Measurements from ENCODE around the gene GRM8.

The GRM8 gene

GRCh38 chr7:127029823-127030222 lies 222.9 kb downstream of the GRM8 start:
- no peak overlapping the region for H3K4me3 ChIP-seq (ENCODE audit: low read depth, low read length)
- CTCF ChIA-PET, result no interaction called here
- POLR2A ChIA-PET, result no interaction called here
- DNase-seq (ENCODE audit: low read depth, low spot score), result no peak
- TF ChIP-seq, protein P1, sequence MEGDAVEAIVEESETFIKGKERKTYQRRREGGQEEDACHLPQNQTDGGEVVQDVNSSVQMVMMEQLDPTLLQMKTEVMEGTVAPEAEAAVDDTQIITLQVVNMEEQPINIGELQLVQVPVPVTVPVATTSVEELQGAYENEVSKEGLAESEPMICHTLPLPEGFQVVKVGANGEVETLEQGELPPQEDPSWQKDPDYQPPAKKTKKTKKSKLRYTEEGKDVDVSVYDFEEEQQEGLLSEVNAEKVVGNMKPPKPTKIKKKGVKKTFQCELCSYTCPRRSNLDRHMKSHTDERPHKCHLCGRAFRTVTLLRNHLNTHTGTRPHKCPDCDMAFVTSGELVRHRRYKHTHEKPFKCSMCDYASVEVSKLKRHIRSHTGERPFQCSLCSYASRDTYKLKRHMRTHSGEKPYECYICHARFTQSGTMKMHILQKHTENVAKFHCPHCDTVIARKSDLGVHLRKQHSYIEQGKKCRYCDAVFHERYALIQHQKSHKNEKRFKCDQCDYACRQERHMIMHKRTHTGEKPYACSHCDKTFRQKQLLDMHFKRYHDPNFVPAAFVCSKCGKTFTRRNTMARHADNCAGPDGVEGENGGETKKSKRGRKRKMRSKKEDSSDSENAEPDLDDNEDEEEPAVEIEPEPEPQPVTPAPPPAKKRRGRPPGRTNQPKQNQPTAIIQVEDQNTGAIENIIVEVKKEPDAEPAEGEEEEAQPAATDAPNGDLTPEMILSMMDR (IDR thresholded peaks at IDR 0.05; ENCODE audit: insufficient read depth, low read length, missing control alignments), result no peak

DNA sequence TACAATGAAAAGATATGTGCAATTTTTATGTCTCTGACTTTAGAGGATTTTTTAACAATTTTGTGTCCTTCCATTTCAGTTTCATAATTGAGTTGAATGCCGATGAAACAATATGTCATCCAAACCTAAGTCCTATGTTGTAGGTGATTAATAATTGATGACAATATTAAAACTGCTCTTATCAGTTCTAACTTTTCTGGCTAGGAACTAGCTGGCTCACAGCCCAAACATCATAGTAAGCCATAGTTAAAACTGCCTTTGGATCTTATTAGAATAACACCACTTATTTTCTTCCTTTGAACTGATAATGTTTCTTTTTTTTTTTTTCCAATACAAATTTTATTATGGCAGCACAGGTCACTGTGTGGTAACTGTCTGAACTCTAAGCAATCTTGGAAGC lies 230.9 kb downstream of the GRM8 start:
- TF ChIP-seq, protein P1 (IDR thresholded peaks at IDR 0.05; ENCODE audit: insufficient read depth, low read length, missing control alignments), result no peak
- CTCF ChIA-PET, result no interaction called here
- H3K4me3 ChIP-seq (ENCODE audit: low read depth, low read length), result no peak overlapping the region
- DNase-seq (ENCODE audit: low read depth, low spot score), result no peak
- POLR2A ChIA-PET, result no interaction called here

GRCh38 chr7:127021019-127021738 lies 231.6 kb downstream of the GRM8 start:
- DNase-seq (ENCODE audit: low read depth, low spot score), result no peak
- TF ChIP-seq, protein P1 (IDR thresholded peaks at IDR 0.05; ENCODE audit: insufficient read depth, low read length, missing control alignments), result no peak
- CTCF ChIA-PET, result no interaction called here
- POLR2A ChIA-PET, result no interaction called here
- no peak overlapping the region for H3K4me3 ChIP-seq (ENCODE audit: low read depth, low read length)

- TF ChIP-seq, protein P1 (IDR thresholded peaks at IDR 0.05; ENCODE audit: insufficient read depth, low read length, missing control alignments), result no peak
- H3K4me3 ChIP-seq (ENCODE audit: low read depth, low read length), result no peak overlapping the region
- ChIA-PET POLR2A (no interaction called here), CTCF (no interaction called here)
- no peak for DNase-seq (ENCODE audit: low read depth, low spot score)
Measured at GRCh38 chr7:127018889-127019288, 233.9 kb downstream of the GRM8 start.

- ChIA-PET POLR2A (no interaction called here), CTCF (no interaction called here)
- TF ChIP-seq, protein P1 (IDR thresholded peaks at IDR 0.05; ENCODE audit: insufficient read depth, low read length, missing control alignments), result no peak
- H3K4me3 ChIP-seq (ENCODE audit: low read depth, low read length), result no peak overlapping the region
- no peak for DNase-seq (ENCODE audit: low read depth, low spot score)
Measured at GRCh38 chr7:127017196-127017595, 235.5 kb downstream of the GRM8 start.

- ChIA-PET CTCF (no interaction called here), POLR2A (no interaction called here)
- no peak for DNase-seq (ENCODE audit: low read depth, low spot score)
Measured at GRCh38 chr7:127000725-127001124, 252.0 kb downstream of the GRM8 start.

More at GRCh38 chr7:127000725-127001124, 252.0 kb downstream of the GRM8 start:
- H3K4me3 ChIP-seq (ENCODE audit: low read depth, low read length), result no peak overlapping the region
- TF ChIP-seq, protein P1 (IDR thresholded peaks at IDR 0.05; ENCODE audit: insufficient read depth, low read length, missing control alignments), result no peak

Data from AG04449 (cell line).